HG02981 (cell line): ENCODE measurements around the gene RIC1.
A peak's percentile ranks its signal among the peaks of the same experiment; 100 is the strongest.
"Not testable (repeated sequence)": the region's sequence is repeated elsewhere in the genome, so short reads cannot be mapped to it uniquely, and the experiment has no call there.

Source experiments
- ATAC-seq: cut with Tn5 transposase; IDR thresholded peaks from one replicate; pipeline ENCODE4 v1.9.1; 2021; ENCODE audit warnings: mild to moderate bottlenecking, moderate library complexity; ENCODE audit not compliant: unreplicated experiment

The RIC1 gene

GRCh38 chr9:5628530-5629311, at the start of gene RIC1:
Gene RIC1, plus strand, starts transcription at chr9:5629107. Its CDS starts 203 bp downstream, at chr9:5629310.
- peak; percentile 59 for ATAC-seq

GRCh38 chr9:5579881-5580280, 49.0 kb upstream of the RIC1 start:
- no peak for ATAC-seq

- no peak for ATAC-seq
Measured at GRCh38 chr9:5580650-5581049, 48.3 kb upstream of the RIC1 start.

- not testable (repeated sequence) for ATAC-seq
Measured at GRCh38 chr9:5581706-5582105, 47.2 kb upstream of the RIC1 start.

GRCh38 chr9:5582835-5583195, 46.1 kb upstream of the RIC1 start:
- ATAC-seq = peak; percentile 45

- ATAC-seq = peak; percentile 23
Measured at GRCh38 chr9:5586391-5586802, 42.5 kb upstream of the RIC1 start.

GRCh38 chr9:5587024-5587423, 41.9 kb upstream of the RIC1 start:
- no peak for ATAC-seq

GRCh38 chr9:5592231-5592630, 36.7 kb upstream of the RIC1 start:
- ATAC-seq = no peak

GRCh38 chr9:5592904-5593303, 36.0 kb upstream of the RIC1 start:
- no peak for ATAC-seq

- ATAC-seq = peak; percentile 65
Measured at GRCh38 chr9:5593904-5594303, 35.0 kb upstream of the RIC1 start.

- ATAC-seq = no peak
Measured at GRCh38 chr9:5596173-5596572, 32.7 kb upstream of the RIC1 start.

- ATAC-seq = peak; percentile 57
Measured at GRCh38 chr9:5608298-5609225, 20.3 kb upstream of the RIC1 start.

GRCh38 chr9:5609226-5609596, 19.7 kb upstream of the RIC1 start:
- no peak for ATAC-seq

- ATAC-seq = no peak
Measured at GRCh38 chr9:5610491-5610890, 18.4 kb upstream of the RIC1 start.

- no peak for ATAC-seq
Measured at GRCh38 chr9:5611321-5612184, 17.4 kb upstream of the RIC1 start.

- ATAC-seq = no peak
Measured at GRCh38 chr9:5612185-5612530, 16.7 kb upstream of the RIC1 start.

GRCh38 chr9:5614192-5614591, 14.7 kb upstream of the RIC1 start:
- no peak for ATAC-seq

- ATAC-seq = no peak
Measured at GRCh38 chr9:5614985-5615384, 13.9 kb upstream of the RIC1 start.

GRCh38 chr9:5617749-5618148, 11.2 kb upstream of the RIC1 start:
- ATAC-seq = peak; percentile 97

- ATAC-seq = no peak
Measured at GRCh38 chr9:5620494-5620893, 8.4 kb upstream of the RIC1 start.

GRCh38 chr9:5621327-5621726, 7.6 kb upstream of the RIC1 start:
- ATAC-seq = no peak
